Activated CD8-positive, alpha-beta memory T cell treated with anti-CD3 and anti-CD28 coated beads, Interleukin-2, amount 50 U/mL, for 1 hour (primary cell): ENCODE results near the gene CIC.
A peak's percentile ranks its signal among the peaks of the same experiment; 100 is the strongest.

ENCODE experiments used
- DNase-seq: peaks from one replicate; pipeline ENCODE4 v3.0.0-alpha.2; 2020; ENCODE audit errors: extremely low read depth

CIC gene

DNA sequence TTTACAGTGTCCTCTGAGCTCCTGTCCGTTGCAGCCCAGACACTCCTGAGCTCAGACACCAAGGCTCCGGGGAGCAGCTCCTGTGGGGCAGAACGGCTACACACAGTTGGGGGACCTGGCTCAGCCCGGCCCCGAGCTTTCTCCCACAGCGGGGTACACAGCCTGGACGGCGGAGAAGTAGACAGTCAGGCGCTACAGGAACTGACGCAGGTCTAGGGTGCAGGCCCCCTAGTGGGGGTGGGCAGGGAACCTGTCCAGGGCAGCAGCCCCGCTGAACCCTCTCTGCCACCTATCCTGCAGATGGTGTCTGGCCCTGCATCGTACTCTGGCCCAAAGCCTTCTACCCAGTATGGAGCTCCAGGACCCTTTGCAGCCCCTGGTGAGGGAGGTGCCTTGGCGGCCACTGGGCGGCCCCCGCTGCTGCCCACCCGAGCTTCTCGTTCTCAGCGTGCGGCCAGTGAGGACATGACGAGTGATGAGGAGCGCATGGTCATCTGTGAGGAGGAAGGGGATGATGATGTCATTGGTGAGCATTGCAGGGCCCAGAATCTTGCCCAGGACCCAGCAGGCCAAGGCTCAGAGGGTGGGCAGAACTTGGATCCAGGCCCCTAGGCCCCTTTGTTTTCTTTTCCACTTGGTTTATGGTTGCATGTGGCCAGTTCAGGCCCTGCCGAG is 20.0 kb downstream of the CIC start:
- no peak for DNase-seq

DNA sequence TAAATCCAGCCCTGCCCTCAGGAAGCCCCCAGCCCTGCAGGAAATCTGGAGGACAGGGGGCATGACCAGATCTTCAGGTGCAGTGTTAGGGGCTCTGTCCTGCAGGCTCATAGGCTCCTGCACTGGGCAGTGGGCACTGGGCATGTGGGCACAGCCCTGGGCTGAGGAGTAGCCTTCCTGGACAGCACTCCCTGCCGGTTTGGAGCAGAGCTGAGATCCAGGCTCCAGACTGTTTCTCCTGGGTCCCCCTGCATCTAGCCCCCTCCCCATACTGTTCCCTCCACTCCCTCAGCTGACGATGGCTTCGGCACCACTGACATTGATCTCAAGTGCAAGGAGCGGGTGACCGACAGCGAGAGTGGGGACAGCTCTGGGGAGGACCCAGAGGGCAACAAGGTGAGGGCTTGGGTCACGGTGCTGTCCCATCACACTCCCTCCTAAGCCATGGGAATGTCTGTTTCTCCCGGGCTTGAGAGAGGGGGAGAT is 20.5 kb downstream of the CIC start:
- no peak for DNase-seq

DNA sequence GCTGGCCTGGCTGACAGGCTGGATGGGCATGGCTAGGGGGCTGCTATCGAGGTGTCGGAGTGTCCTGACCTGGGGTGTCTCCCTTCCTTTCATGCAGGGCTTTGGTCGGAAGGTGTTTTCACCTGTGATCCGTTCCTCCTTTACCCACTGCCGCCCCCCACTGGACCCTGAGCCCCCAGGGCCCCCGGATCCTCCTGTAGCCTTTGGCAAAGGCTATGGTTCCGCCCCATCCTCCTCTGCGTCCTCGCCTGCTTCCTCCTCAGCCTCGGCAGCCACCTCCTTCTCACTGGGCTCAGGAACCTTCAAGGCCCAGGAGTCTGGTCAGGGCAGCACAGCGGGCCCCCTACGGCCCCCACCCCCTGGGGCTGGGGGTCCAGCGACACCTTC is 21.1 kb downstream of the CIC start:
- DNase-seq = no peak

DNA sequence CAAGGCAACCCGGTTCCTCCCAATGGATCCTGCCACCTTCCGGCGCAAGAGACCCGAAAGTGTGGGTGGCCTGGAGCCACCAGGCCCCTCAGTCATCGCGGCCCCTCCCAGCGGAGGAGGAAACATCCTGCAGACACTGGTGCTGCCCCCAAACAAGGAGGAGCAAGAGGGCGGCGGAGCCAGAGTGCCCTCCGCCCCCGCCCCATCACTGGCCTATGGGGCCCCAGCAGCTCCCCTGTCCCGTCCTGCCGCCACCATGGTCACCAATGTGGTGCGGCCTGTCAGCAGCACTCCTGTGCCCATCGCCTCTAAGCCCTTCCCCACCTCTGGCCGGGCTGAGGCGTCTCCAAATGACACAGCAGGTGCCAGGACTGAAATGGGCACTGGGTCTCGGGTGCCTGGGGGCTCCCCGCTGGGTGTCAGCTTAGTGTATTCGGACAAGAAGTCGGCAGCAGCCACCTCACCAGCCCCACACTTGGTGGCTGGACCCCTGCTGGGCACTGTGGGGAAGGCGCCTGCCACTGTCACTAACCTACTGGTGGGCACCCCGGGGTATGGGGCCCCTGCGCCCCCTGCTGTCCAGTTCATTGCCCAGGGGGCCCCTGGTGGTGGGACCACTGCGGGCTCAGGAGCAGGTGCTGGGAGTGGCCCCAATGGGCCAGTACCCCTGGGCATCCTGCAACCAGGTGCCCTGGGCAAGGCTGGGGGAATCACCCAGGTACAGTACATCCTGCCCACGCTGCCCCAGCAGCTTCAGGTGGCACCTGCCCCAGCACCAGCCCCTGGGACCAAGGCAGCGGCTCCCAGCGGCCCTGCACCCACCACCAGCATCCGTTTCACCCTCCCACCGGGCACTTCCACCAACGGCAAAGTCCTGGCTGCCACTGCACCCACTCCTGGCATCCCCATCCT is 21.7 kb downstream of the CIC start:
- DNase-seq = no peak

DNA sequence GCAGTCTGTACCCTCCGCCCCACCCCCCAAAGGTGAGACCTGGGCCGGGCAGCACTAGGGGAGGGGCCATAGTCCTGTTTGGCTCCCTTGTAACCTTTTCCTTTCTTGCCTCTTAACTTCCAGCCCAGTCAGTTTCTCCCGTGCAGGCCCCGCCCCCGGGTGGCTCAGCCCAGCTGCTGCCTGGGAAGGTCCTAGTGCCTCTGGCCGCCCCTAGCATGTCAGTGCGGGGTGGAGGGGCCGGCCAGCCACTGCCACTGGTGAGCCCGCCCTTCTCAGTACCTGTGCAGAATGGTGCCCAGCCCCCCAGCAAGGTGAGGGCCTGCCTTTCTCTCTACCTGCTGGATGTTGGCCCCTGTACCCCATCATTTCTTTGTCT is 22.4 kb downstream of the CIC start:
- DNase-seq = no peak

DNA sequence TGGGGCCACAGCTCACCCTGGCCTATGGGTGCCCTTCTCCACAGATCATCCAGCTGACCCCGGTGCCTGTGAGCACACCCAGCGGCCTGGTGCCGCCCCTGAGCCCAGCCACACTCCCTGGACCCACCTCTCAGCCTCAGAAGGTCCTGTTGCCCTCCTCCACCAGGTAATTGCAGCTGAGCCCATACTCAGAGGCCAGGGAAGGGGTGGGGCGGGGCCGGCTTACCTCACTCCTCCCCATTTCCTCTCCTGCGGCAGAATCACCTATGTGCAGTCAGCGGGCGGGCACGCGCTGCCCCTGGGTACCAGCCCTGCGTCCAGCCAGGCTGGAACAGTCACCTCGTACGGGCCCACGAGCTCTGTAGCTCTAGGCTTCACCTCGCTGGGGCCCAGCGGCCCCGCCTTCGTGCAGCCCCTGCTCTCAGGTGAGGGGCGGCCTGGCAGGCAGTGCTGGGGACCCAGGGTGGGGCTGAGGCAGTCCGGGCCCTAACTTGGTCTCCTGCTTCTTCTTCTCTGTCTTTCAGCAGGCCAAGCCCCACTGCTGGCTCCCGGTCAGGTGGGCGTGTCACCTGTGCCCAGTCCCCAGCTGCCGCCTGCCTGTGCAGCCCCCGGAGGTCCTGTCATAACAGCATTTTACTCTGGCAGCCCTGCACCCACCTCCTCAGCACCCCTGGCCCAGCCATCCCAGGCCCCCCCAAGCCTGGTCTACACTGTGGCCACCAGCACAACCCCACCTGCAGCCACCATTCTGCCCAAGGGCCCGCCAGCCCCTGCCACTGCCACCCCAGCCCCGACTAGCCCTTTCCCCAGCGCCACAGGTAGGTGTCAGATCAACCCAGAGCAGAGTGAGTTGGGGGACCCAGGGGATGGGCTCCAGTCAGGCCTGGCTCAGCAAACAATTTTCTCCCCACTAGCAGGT is 23.2 kb downstream of the CIC start:
- DNase-seq = no peak

DNA sequence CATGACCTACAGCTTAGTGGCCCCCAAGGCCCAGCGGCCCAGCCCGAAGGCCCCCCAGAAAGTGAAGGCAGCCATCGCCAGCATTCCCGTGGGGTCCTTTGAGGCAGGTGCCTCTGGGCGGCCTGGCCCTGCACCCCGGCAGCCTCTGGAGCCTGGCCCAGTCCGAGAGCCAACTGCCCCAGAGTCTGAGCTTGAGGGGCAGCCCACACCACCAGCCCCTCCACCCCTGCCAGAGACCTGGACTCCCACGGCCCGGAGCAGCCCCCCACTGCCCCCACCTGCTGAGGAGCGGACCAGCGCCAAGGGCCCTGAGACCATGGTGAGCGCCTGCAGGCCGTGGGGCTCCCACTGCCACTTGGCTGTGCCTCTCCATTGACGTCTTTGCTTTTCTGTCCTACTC is 23.9 kb downstream of the CIC start:
- no peak for DNase-seq

DNA sequence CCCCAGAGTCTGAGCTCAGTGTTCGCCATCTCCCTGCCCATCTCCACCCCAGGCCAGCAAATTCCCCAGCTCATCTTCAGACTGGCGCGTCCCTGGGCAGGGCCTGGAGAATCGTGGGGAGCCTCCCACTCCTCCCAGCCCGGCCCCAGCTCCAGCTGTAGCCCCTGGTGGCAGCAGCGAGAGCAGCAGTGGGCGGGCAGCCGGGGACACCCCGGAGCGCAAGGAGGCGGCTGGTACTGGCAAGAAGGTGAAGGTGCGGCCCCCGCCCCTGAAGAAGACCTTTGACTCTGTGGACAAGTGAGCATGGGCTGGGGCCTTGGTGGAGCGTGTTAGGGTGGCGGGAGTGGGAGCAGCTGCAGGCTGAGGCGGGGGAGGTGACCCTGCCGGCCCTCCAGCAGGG is 24.5 kb downstream of the CIC start:
- DNase-seq = no peak

DNA sequence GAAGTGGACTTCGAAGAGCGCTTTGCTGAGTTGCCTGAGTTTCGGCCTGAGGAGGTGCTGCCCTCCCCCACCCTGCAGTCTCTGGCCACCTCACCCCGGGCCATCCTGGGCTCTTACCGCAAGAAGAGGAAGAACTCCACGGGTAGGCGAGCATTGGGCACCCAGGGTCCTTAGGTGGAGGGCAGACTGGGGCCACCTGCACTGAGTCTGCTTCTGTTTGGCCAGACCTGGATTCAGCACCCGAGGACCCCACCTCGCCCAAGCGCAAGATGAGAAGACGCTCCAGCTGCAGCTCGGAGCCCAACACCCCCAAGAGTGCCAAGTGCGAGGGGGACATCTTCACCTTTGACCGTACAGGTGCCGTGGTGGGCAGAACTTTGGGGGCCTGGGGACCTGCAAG is 24.9 kb downstream of the CIC start:
- DNase-seq = no peak

DNA sequence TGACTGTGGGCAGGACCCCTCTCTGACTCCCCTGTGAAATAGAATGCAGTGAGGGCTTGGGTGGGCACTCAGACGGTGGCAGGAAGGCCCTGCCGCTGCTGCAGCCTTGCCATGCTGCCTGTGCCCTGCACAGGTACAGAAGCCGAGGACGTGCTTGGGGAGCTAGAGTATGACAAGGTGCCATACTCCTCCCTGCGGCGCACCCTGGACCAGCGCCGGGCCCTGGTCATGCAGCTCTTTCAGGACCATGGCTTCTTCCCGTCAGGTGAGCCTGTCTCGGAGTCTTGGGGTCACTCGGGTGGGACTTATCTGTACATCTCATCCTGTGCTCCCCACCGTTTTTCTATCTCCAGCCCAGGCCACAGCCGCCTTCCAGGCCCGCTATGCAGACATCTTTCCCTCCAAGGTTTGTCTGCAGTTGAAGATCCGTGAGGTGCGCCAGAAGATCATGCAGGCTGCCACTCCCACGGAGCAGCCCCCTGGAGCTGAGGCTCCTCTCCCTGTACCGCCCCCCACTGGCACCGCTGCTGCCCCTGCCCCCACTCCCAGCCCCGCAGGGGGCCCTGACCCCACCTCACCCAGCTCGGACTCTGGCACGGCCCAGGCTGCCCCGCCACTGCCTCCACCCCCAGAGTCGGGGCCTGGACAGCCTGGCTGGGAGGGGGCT is 25.6 kb downstream of the CIC start:
- DNase-seq = no peak

DNA sequence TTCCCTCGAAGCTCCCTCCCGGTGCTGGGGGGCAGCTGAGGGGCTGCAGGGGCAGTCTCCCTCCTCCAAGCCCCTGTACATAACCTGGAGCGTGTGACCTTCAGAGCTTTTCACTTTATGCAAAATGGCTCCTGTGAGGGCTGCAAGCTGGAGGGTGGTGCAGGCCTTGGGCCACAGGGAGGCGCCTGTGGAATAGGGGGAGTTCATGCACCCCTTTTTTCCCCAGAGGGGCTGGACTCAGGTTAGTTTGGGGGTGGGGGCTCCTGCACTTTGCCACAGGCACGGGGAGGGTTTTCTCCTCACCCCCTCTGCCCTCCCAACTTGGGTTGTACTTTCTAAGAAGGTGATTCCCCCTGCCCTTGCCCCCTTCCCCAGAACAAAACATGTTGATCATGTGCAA is 26.3 kb downstream of the CIC start:
- no peak for DNase-seq

DNA sequence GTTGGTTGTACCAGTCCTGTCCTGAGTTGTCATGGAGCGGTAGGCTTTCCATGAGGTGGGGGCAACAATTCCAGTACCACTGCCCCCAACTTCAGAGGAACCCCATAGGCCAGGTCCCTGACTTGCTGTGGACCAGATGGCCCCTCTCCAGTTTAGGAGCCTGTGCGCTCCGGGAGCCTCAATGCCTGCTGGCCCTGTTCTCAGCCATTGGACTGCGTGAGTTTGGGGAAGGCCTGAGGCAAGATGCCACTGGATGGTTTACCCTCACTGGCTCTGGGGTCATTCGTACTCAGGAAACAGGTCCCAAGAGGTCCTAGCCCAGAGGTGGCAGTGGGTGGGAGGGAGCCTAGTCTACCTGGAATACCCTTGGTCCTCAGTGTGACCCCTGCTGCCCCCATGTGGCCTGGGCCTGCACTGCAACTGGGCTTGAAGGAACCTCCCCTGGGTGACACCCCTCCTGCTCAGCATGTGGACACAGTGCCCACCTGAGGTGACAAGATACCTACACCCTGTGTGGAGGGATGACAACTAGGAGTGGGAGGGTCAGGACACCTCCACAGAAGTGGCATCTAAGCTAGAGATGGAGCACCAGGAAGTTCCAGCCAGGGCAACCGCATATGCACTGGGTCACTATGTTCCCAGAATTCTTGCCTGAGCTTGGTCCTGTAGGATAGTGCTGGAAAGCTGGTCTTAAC is 26.9 kb downstream of the CIC start:
- DNase-seq = peak; percentile 59

DNA sequence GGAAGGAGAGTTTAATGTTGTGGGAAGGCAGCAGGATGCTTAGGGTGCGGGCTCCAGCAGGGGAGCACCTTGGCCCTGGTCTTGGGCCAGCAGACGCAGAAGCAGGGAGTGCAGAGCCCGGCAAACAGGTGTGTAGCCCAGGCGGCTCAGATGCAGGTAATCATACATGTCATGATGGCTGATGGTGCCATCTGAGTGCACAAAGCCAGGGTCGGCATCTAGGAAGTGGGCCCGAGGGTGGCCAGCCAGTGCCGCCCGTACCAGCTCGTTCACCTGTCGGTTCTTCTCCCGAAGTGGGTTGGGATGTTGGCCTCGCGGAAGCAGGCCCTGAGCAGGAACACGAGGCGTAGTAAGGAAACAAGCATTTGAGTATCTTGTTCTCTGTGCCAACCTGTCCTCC is 28.0 kb downstream of the CIC start:
- no peak for DNase-seq

DNA sequence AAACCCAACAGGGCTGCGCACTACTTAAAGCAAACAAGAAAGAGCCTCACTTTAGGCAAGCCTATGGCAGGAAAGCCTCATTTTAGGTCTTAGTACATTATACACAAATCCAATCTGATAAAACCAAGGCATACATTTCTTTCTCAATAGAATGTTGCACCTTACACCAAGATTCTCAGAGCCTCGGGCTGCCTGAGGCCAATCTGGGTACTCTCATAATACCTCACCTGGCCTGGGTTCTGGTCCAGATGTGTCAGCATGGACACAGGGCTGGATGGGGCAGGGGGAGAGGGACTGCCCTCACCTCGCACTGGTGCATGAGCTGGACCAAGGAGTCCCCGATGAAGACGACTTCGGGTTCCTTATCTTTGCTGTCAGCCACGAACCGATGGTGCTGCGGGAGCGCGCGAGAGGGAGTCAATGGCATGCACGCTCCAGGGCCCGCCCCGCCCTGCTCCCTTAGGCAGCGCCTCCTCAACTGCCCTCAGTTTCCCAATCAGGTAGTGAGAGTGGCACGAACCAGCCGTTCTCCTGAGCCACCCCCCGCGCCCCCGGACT is 32.7 kb downstream of the CIC start, which contains the start of gene PRR19:
PRR19 (plus strand) TSS at position 487 of the 558 bp plus-strand sequence. CDS start 7,453 bp downstream, outside the sequence.
- no peak for DNase-seq

DNA sequence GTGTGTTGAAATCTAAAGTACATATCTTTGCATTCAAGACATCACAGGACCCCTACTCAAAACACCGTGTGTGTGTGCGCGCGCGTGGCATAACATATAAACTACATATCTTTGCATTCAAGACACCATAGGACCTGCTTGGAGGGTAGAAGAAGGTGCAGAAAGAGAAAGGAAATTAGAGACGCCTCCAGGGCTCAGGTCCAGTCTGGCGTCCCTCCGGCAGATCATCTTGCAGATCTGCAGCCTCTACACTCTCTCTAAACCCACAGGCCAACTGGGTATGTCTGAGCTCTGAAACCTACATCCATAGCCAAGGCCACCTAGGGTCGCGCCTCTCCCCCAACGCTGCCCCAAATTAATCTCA is 34.0 kb downstream of the CIC start:
- no peak for DNase-seq

DNA sequence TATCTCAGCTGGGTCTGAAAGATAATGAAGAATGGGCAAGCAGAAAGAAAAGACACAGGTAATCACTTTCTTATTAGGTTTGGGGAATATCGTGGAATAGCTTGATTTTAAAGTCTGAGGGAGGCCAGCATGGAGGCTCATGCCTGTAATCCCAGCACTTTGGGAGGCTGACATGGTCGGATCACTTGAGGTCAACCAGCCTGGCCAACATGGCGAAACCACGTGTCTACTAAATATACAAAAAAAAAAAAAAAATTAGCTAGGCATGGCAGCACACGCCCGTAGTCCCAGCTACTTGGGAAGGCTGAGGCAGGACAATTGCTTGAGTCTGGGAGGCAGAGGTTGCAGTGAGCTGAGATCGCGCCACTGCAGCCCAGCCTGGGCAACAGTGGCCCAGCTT is 34.8 kb downstream of the CIC start:
- no peak for DNase-seq

DNA sequence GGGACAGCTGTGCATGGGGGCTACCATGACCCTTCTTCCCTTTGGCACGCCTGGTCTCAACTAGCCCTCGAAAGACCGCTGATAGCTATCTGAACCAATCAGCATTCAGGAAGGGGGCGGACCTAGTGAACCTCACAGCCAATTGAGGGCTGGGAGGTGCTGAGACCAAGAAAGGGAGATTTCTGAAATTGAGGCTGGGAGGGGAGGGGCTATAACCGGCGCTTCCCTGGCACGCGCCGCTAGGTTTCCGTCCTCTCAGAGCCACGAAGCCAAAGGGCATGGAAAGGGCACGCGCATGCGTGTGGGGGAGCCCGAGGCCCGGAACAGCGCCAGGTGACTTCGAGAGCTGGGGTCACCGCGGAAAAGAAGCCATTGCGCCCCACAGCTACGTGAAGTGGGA is 37.6 kb downstream of the CIC start:
- no peak for DNase-seq

DNA sequence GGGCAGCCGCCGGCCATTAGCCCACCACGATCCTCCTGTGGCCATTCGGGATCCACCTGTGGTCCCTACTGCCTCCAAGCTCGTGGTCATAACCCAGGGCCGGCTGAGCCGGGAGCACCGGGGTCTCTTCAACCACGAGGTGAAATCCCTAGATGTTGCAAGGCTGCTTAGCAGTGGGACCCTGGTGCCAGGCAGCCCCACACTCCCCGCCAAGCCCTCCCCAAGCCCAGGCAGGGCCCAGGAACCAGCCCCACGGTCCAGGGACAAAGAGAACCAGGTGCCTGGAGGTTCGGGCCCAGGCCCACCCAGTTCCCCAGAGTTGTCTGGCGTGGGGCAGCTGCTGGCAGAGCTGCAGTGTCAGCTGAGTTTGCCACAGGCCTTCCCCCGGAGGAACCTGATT is 40.6 kb downstream of the CIC start:
- DNase-seq = no peak

DNA sequence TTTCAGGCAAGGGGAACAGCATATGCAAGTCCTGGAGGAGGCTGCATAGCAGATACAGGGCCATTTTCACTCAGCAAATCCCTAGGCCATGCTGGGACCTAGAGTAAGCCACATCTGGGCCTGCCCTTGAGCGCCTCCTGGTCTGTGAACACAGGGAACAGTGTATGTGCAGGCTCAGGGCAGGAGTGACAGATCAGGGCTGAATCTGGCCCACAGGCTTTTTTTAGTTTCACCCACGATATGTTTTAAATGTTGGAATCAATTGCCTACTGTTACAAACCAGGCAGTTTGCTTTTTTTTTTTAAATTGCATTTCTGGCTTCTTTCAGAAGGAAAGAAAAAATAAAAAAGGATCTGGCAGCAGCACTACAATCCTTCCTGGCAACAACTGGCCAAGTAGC is 42.6 kb downstream of the CIC start:
- no peak for DNase-seq

DNA sequence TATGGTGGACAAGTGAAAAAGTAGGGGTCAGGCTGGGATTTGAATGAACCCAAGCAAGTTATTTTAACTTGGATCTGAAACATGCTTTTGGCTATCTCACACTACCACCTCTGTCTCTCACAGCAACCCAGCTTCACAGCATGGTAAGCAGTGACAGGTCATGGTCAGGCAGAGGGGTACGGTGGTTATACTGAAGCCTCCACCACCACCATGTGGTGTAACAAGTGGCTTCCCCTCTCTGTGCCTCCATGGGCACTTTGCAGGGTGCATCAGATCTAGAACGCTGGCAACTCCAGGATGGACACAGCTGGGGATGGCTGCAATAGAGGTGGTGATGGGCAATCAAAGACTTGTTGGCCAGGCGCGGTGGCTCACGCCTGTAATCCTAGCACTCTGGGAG is 43.3 kb downstream of the CIC start:
- DNase-seq = no peak
